ENCODE measurements around the gene ZYX. TPM values are rescaled to one million over a fixed set of nuclear protein-coding genes. Genes with fewer than 3 reads are reported as not detected.

Gene ZYX
- total and polyA plus RNA-seq, 2 of the 13 experiments (the other 11 are each of a cell fraction or from before 2014, with no cell fraction given): 9.9 to 13.7 TPM

GRCh38 chr7:143354965-143355364, 26.2 kb upstream of the ZYX start:
- H3K36me3 ChIP-seq (replicated peaks in 1 of 2; ENCODE audit: control insufficient read depth in 1 of 2, insufficient read depth in 2 of 2, low read length in 2 of 2): no peaks in the 10 kb centered on the region
- DNase-seq (ENCODE audit: low spot score) (no peak), ATAC-seq (no peak), FAIRE-seq (no peak)
- intact Hi-C loops (cut with micrococcal nuclease; ENCODE audit: unreplicated experiment): no loop called here
- H3K4me3 ChIP-seq (replicated peaks in 1 of 3; ENCODE audit: insufficient read depth in 1 of 3, low read depth in 2 of 3, low read length in 3 of 3): no peak overlapping the region
- no peaks in the 10 kb centered on the region for H3K4me1 ChIP-seq (ENCODE audit: insufficient read depth, low read length)
- H3K9me3 ChIP-seq (ENCODE audit: low read length): no peaks in the 10 kb centered on the region
- no peak overlapping the region for H3K9ac ChIP-seq (ENCODE audit: insufficient read depth, low read depth, low read length)
- H4K20me1 ChIP-seq (ENCODE audit: insufficient read depth, low read length): no peaks in the 10 kb centered on the region
- in situ Hi-C loops (cut with HindIII; ENCODE audit: extremely low pct_ligation_motif_present, low pct_unique_long_range_greater_than_20kb): no loop called here
- H3K4me2 ChIP-seq (ENCODE audit: low read depth, low read length): no peak overlapping the region
- H3K27me3 ChIP-seq (ENCODE audit: control insufficient read depth in 1 of 2, insufficient read depth in 2 of 2, low read length in 2 of 2): peaks cover 3 to 39% of the 10 kb centered on the region in 2 experiments; a peak in 4 of 5 replicates
- POLR2A ChIA-PET: no interaction called here
- CTCF ChIA-PET (ENCODE audit: low intra/inter-chr PET ratio, low total read pairs): no interaction called here
- BruUV-seq (replicated peaks): no TSS peak
- no peak overlapping the region for H3K27ac ChIP-seq (ENCODE audit: extremely low read length, insufficient read depth, low read length)
- H2AFZ ChIP-seq (ENCODE audit: low read length): no peak overlapping the region
- H3K79me2 ChIP-seq (ENCODE audit: insufficient read depth, low read length): no peaks in the 10 kb centered on the region
- WGBS (ENCODE audit: low lambda C conversion rate): 49% methylated on average over 5 of the region's 8 CpGs
- no peak for TF ChIP-seq KIAA2018 (CRISPR knock-in tag; IDR thresholded peaks at IDR 0.05; ENCODE audit: borderline replicate concordance)
- no peak for TF ChIP-seq RXRA (CRISPR knock-in tag; IDR thresholded peaks at IDR 0.05)
- no peak for TF ChIP-seq ZNF589 (CRISPR knock-in tag; conservative IDR thresholded peaks at IDR 0.05)
- TF ChIP-seq ZNF713 (CRISPR knock-in tag; IDR thresholded peaks at IDR 0.05): no peak
- no peak for TF ChIP-seq ZBTB8A (CRISPR knock-in tag; IDR thresholded peaks at IDR 0.05; ENCODE audit: borderline replicate concordance, low read depth)
- TF ChIP-seq PRDM10 (CRISPR knock-in tag; IDR thresholded peaks at IDR 0.05; ENCODE audit: low read depth): no peak
- no peak for TF ChIP-seq SOX13 (IDR thresholded peaks at IDR 0.05)
- no peak for TF ChIP-seq SOX13 (CRISPR knock-in tag; conservative IDR thresholded peaks at IDR 0.05 in 1 of 2, IDR thresholded peaks at IDR 0.05 in 1 of 2)
- no peak for TF ChIP-seq ZNF790 (CRISPR knock-in tag; IDR thresholded peaks at IDR 0.05; ENCODE audit: borderline replicate concordance)
- no peak for TF ChIP-seq RARG (CRISPR knock-in tag; IDR thresholded peaks at IDR 0.05; ENCODE audit: low read depth)
- no peak for TF ChIP-seq RARA (CRISPR knock-in tag; IDR thresholded peaks at IDR 0.05)
- no peak for TF ChIP-seq SNAI1 (CRISPR knock-in tag; IDR thresholded peaks at IDR 0.05; ENCODE audit: borderline replicate concordance)
- no peak for TF ChIP-seq ZNF777 (CRISPR knock-in tag; IDR thresholded peaks at IDR 0.05)
- no peak for TF ChIP-seq TAF15 (IDR thresholded peaks at IDR 0.05; ENCODE audit: low read depth, low read length, poor library complexity, severe bottlenecking)

Measured in HepG2 (cell line).